Natural killer cell treated with Interleukin-12 subunit alpha and Interleukin-12 subunit beta and Interleukin-15 and Interleukin-18, amount 100 ng/mL, for 72 hours (primary cell): ENCODE data around the gene ETS2. TPM values are rescaled to one million over a fixed set of nuclear protein-coding genes. Genes with fewer than 3 reads are reported as not detected.
A peak's percentile ranks its signal among the peaks of the same experiment; 100 is the strongest.

Source experiments
- ATAC-seq, 2 donors: fragments of 150-1000 bp; cut with Tn5 transposase in 1 of 2; sonication (Bioruptor Pico), chemical (Tn5 transposase) in 1 of 2; 2 replicates each; pipeline ENCODE4 v1.10.0; 2021
- DNase-seq: peaks from one replicate; pipeline ENCODE4 v3.0.0; 2022; ENCODE audit warnings: low spot score
- H3K27ac Mint-ChIP-seq, 2 donors: 1 replicate in 1 of 2; 2 replicates in 1 of 2; pipeline ENCODE4 v1.8.0; 2022; ENCODE audit warnings: mixed read lengths in 2 of 2, mild to moderate bottlenecking in 1 of 2, moderate library complexity in 1 of 2
- H3K27me3 Mint-ChIP-seq, 2 donors: 1 replicate in 1 of 2; 2 replicates in 1 of 2; pipeline ENCODE4 v1.8.0; 2022; ENCODE audit warnings: mixed read lengths in 2 of 2
- H3K36me3 Mint-ChIP-seq: one replicate; pipeline ENCODE4 v1.8.0; 2022; ENCODE audit warnings: mixed read lengths
- H3K4me1 Mint-ChIP-seq, 2 donors: 1 replicate in 1 of 2; 2 replicates in 1 of 2; pipeline ENCODE4 v1.8.0; 2022; ENCODE audit warnings: low read depth in 2 of 2, mixed read lengths in 2 of 2, mild to moderate bottlenecking in 1 of 2
- H3K4me3 Mint-ChIP-seq: one replicate; pipeline ENCODE4 v1.8.0; 2022; ENCODE audit warnings: mixed read lengths
- H3K9me3 Mint-ChIP-seq: 2 replicates; pipeline ENCODE4 v1.8.0; 2022; ENCODE audit warnings: mixed read lengths
- total RNA-seq, 2 donors: library from RNA; stranded (reverse); gene quantifications; one replicate each; pipeline ENCODE4 v1.2.3, GENCODE V29; 2022

Gene ETS2
- total RNA-seq, 2 donors from 2014 or later: 22.9 to 25.2 TPM

- H3K4me1 Mint-ChIP-seq: peaks cover 6 to 9% of the 10 kb centered on the region in 2 donors
- H3K27me3 Mint-ChIP-seq: peaks cover 6 to 29% of the 10 kb centered on the region in 2 donors
- DNase-seq (no peak), ATAC-seq (no peak)
- H3K27ac Mint-ChIP-seq: no peak overlapping the region
- no peaks in the 10 kb centered on the region for H3K36me3 Mint-ChIP-seq
- H3K9me3 Mint-ChIP-seq: no peaks in the 10 kb centered on the region
- no peak overlapping the region for H3K4me3 Mint-ChIP-seq
Measured at GRCh38 chr21:38800046-38800758, 5.5 kb upstream of the ETS2 start.

GRCh38 chr21:38800924-38801744, 4.6 kb upstream of the ETS2 start:
- Mint-ChIP-seq H3K36me3 (no peaks in the 10 kb centered on the region), H3K4me1 (peaks cover 6 to 9% of the 10 kb centered on the region in 2 donors), H3K27me3 (peaks cover 6 to 25% of the 10 kb centered on the region in 2 donors), H3K4me3 (no peak overlapping the region), H3K9me3 (no peaks in the 10 kb centered on the region), H3K27ac (no peak overlapping the region)
- peak; percentile 13 for DNase-seq
- ATAC-seq: no peak

- H3K9me3 Mint-ChIP-seq: no peaks in the 10 kb centered on the region
- no peak overlapping the region for H3K4me3 Mint-ChIP-seq
- no peak for ATAC-seq
- peaks cover 6 to 18% of the 10 kb centered on the region in 2 donors for H3K27me3 Mint-ChIP-seq
- H3K36me3 Mint-ChIP-seq: no peaks in the 10 kb centered on the region
- DNase-seq: peak; percentile 22
- no peak overlapping the region for H3K27ac Mint-ChIP-seq
- H3K4me1 Mint-ChIP-seq: peaks cover 14 to 15% of the 10 kb centered on the region in 2 donors
Measured at GRCh38 chr21:38802050-38803026, 3.4 kb upstream of the ETS2 start.

GRCh38 chr21:38803075-38803660, 2.6 kb upstream of the ETS2 start:
- Mint-ChIP-seq H3K36me3 (no peaks in the 10 kb centered on the region), H3K4me1 (peaks cover 20 to 23% of the 10 kb centered on the region in 2 donors), H3K27me3 (peaks cover 6 to 12% of the 10 kb centered on the region in 2 donors), H3K9me3 (no peaks in the 10 kb centered on the region), H3K4me3 (no peak overlapping the region), H3K27ac (no peak overlapping the region)
- ATAC-seq (no peak), DNase-seq (no peak)

- H3K27ac Mint-ChIP-seq: peak overlapping the region; percentile 35 to 78
- no peaks in the 10 kb centered on the region for H3K36me3 Mint-ChIP-seq
- ATAC-seq (no peak), DNase-seq (no peak)
- peaks cover 6 to 9% of the 10 kb centered on the region in 2 donors for H3K27me3 Mint-ChIP-seq
- peaks cover 22 to 29% of the 10 kb centered on the region in 2 donors for H3K4me1 Mint-ChIP-seq
- peak overlapping the region; percentile 89 for H3K4me3 Mint-ChIP-seq
- no peaks in the 10 kb centered on the region for H3K9me3 Mint-ChIP-seq
Measured at GRCh38 chr21:38804030-38804788, 1.5 kb upstream of the ETS2 start.

- peaks cover 6 to 8% of the 10 kb centered on the region in 2 donors for H3K27me3 Mint-ChIP-seq
- no peak for DNase-seq
- no peaks in the 10 kb centered on the region for H3K36me3 Mint-ChIP-seq
- peak in 1 of 2 donors; percentile 52 for ATAC-seq
- peak overlapping the region; percentile 89 for H3K4me3 Mint-ChIP-seq
- no peaks in the 10 kb centered on the region for H3K9me3 Mint-ChIP-seq
- peaks cover 22 to 29% of the 10 kb centered on the region in 2 donors for H3K4me1 Mint-ChIP-seq
- H3K27ac Mint-ChIP-seq: peak overlapping the region; percentile 35 to 78
Measured at GRCh38 chr21:38804789-38805327, 871 bp upstream of the ETS2 start.

- Mint-ChIP-seq H3K36me3 (no peaks in the 10 kb centered on the region), H3K9me3 (no peaks in the 10 kb centered on the region), H3K27me3 (no peaks in the 10 kb centered on the region), H3K27ac (peak overlapping the region; percentile 77 to 80), H3K4me1 (peaks cover 22 to 29% of the 10 kb centered on the region in 2 donors), H3K4me3 (peak overlapping the region; percentile 89)
- DNase-seq (no peak), ATAC-seq (peak; percentile 48 to 50)
Measured at GRCh38 chr21:38806153-38806941, 618 bp downstream of the ETS2 start.

- H3K27ac Mint-ChIP-seq: peak overlapping the region; percentile 77 to 80
- no peak for DNase-seq
- H3K36me3 Mint-ChIP-seq: peaks cover 4% of the 10 kb centered on the region
- no peaks in the 10 kb centered on the region for H3K9me3 Mint-ChIP-seq
- ATAC-seq: no peak
- no peaks in the 10 kb centered on the region for H3K27me3 Mint-ChIP-seq
- peaks cover 22 to 29% of the 10 kb centered on the region in 2 donors for H3K4me1 Mint-ChIP-seq
- H3K4me3 Mint-ChIP-seq: peak overlapping the region; percentile 89
Measured at GRCh38 chr21:38806942-38807284, 1.2 kb downstream of the ETS2 start.

- H3K9me3 Mint-ChIP-seq: no peaks in the 10 kb centered on the region
- ATAC-seq (no peak), DNase-seq (no peak)
- peaks cover 4% of the 10 kb centered on the region for H3K36me3 Mint-ChIP-seq
- H3K4me1 Mint-ChIP-seq: peaks cover 22 to 29% of the 10 kb centered on the region in 2 donors
- H3K4me3 Mint-ChIP-seq: peak overlapping the region; percentile 89
- H3K27me3 Mint-ChIP-seq: no peaks in the 10 kb centered on the region
- H3K27ac Mint-ChIP-seq: peak overlapping the region; percentile 77 to 80
Measured at GRCh38 chr21:38807441-38807871, 1.7 kb downstream of the ETS2 start.

GRCh38 chr21:38807986-38808385, 2.3 kb downstream of the ETS2 start:
- DNase-seq: peak; percentile 25
- peaks cover 6% of the 10 kb centered on the region for H3K36me3 Mint-ChIP-seq
- H3K9me3 Mint-ChIP-seq: no peaks in the 10 kb centered on the region
- H3K27me3 Mint-ChIP-seq: no peaks in the 10 kb centered on the region
- H3K4me3 Mint-ChIP-seq: peak overlapping the region; percentile 89
- peak overlapping the region in 1 of 2 donors; percentile 80 for H3K27ac Mint-ChIP-seq
- peaks cover 22 to 29% of the 10 kb centered on the region in 2 donors for H3K4me1 Mint-ChIP-seq
- ATAC-seq: no peak

GRCh38 chr21:38809198-38809878, 3.6 kb downstream of the ETS2 start:
- no peaks in the 10 kb centered on the region for H3K27me3 Mint-ChIP-seq
- H3K4me1 Mint-ChIP-seq: peaks cover 22 to 29% of the 10 kb centered on the region in 2 donors
- DNase-seq (no peak), ATAC-seq (no peak)
- no peak overlapping the region for H3K4me3 Mint-ChIP-seq
- no peak overlapping the region for H3K27ac Mint-ChIP-seq
- H3K36me3 Mint-ChIP-seq: peaks cover 15% of the 10 kb centered on the region
- no peaks in the 10 kb centered on the region for H3K9me3 Mint-ChIP-seq
